Subcutaneous abdominal adipose tissue (tissue), 5 donors: Measurements from ENCODE around the gene CSNK1D.

Experiments used
- H3K27ac ChIP-seq: one replicate; pipeline ENCODE4 v1.7.0; 2013; ENCODE audit warnings: low read depth, mild to moderate bottlenecking, inconsistent platforms, low read length, moderate library complexity
- H3K27me3 ChIP-seq, 5 donors: one replicate each; pipeline ENCODE4 v1.7.0; 2013; ENCODE audit warnings: low read length in 5 of 5, inconsistent platforms in 1 of 5; ENCODE audit not compliant: control insufficient read depth in 5 of 5, insufficient read depth in 4 of 5
- H3K36me3 ChIP-seq, 5 donors: one replicate each; pipeline ENCODE4 v1.7.0; 2013; ENCODE audit warnings: low read length in 5 of 5; ENCODE audit not compliant: control insufficient read depth in 5 of 5, insufficient read depth in 5 of 5
- H3K4me1 ChIP-seq, 5 donors: one replicate each; pipeline ENCODE4 v1.7.0; 2013; ENCODE audit warnings: low read length in 5 of 5, mild to moderate bottlenecking in 3 of 5, moderate library complexity in 1 of 5; ENCODE audit not compliant: control insufficient read depth in 5 of 5, insufficient read depth in 5 of 5
- H3K4me3 ChIP-seq, 5 donors: one replicate each; pipeline ENCODE4 v1.7.0; 2013; ENCODE audit warnings: low read length in 5 of 5, low read depth in 1 of 5
- H3K9ac ChIP-seq, 5 donors: one replicate each; pipeline ENCODE4 v1.7.0; 2013; ENCODE audit warnings: low read length in 5 of 5, mild to moderate bottlenecking in 4 of 5, moderate library complexity in 3 of 5
- H3K9me3 ChIP-seq, 5 donors: one replicate each; pipeline ENCODE4 v1.7.0; 2013; ENCODE audit warnings: low read length in 5 of 5; ENCODE audit not compliant: control insufficient read depth in 5 of 5
- donor health status: healthy.
- donor health status: healthy.
- donor health status: healthy.
- donor health status: healthy.
- donor health status: healthy.

Gene CSNK1D

GRCh38 chr17:82273327-82274133 lies at the start of gene CSNK1D:
CSNK1D (minus strand) TSS chr17:82273700; CDS start chr17:82273381, 319 bp downstream.
- Histone ChIP-seq H3K36me3 (peaks cover 0 to 34% (median 24%) of the 10 kb centered on the region in 5 donors), H3K4me1 (peaks cover 9 to 51% (median 50%) of the 10 kb centered on the region in 5 donors), H3K9ac (peak within 1 kb of the TSS; percentile 71 to 82 (median 75)), H3K27me3 (no peaks in the 10 kb centered on the region), H3K9me3 (no peaks in the 10 kb centered on the region), H3K27ac (peak within 1 kb of the TSS; percentile 90), H3K4me3 (peak within 1 kb of the TSS; percentile 63 to 80 (median 77))

- Histone ChIP-seq H3K36me3 (peaks cover 0 to 11% (median 0%) of the 10 kb centered on the region in 5 donors), H3K4me1 (peaks cover 0 to 3% (median 0%) of the 10 kb centered on the region in 5 donors), H3K9me3 (no peaks in the 10 kb centered on the region), H3K4me3 (no peak overlapping the region), H3K27ac (no peak overlapping the region), H3K27me3 (peaks cover 0 to 7% (median 5%) of the 10 kb centered on the region in 5 donors), H3K9ac (no peak overlapping the region)
These were observed 49.3 kb upstream of the CSNK1D start for GRCh38 chr17:82322526-82323453.

- H3K4me1 ChIP-seq = peaks cover 0 to 3% (median 0%) of the 10 kb centered on the region in 5 donors
These were observed 48.5 kb upstream of the CSNK1D start for GRCh38 chr17:82321947-82322466.

GRCh38 chr17:82320956-82321927 lies 47.7 kb upstream of the CSNK1D start:
- H3K36me3 ChIP-seq = peaks cover 0 to 11% (median 0%) of the 10 kb centered on the region in 5 donors
- H3K4me3 ChIP-seq = no peak overlapping the region
- H3K9me3 ChIP-seq = no peaks in the 10 kb centered on the region
- no peak overlapping the region for H3K9ac ChIP-seq
- H3K27ac ChIP-seq = no peak overlapping the region
- peaks cover 0 to 4% (median 0%) of the 10 kb centered on the region in 5 donors for H3K4me1 ChIP-seq
- H3K27me3 ChIP-seq = peaks cover 0 to 17% (median 15%) of the 10 kb centered on the region in 5 donors

More at GRCh38 chr17:82321947-82322466, 48.5 kb upstream of the CSNK1D start:
- Histone ChIP-seq H3K4me3 (no peak overlapping the region), H3K36me3 (peaks cover 0 to 11% (median 0%) of the 10 kb centered on the region in 5 donors), H3K9ac (no peak overlapping the region), H3K27ac (no peak overlapping the region), H3K9me3 (no peaks in the 10 kb centered on the region), H3K27me3 (peaks cover 0 to 9% (median 7%) of the 10 kb centered on the region in 5 donors)

GRCh38 chr17:82320140-82320840 lies 46.8 kb upstream of the CSNK1D start:
- Histone ChIP-seq H3K36me3 (peaks cover 0 to 8% (median 0%) of the 10 kb centered on the region in 5 donors), H3K27ac (no peak overlapping the region), H3K9me3 (no peaks in the 10 kb centered on the region), H3K4me1 (peaks cover 0 to 13% (median 6%) of the 10 kb centered on the region in 5 donors), H3K4me3 (no peak overlapping the region), H3K27me3 (peaks cover 9 to 26% (median 24%) of the 10 kb centered on the region in 5 donors), H3K9ac (no peak overlapping the region)

- Histone ChIP-seq H3K4me1 (peaks cover 0 to 20% (median 6%) of the 10 kb centered on the region in 5 donors), H3K9me3 (no peaks in the 10 kb centered on the region), H3K27ac (no peak overlapping the region), H3K9ac (no peak overlapping the region), H3K4me3 (no peak overlapping the region), H3K36me3 (peaks cover 0 to 1% (median 0%) of the 10 kb centered on the region in 5 donors), H3K27me3 (peaks cover 10 to 29% (median 27%) of the 10 kb centered on the region in 5 donors)
These were observed 46.1 kb upstream of the CSNK1D start for GRCh38 chr17:82319619-82320062.

GRCh38 chr17:82318772-82319606 lies 45.5 kb upstream of the CSNK1D start:
- peaks cover 0 to 25% (median 6%) of the 10 kb centered on the region in 5 donors for H3K4me1 ChIP-seq
- H3K27me3 ChIP-seq = peaks cover 10 to 36% (median 31%) of the 10 kb centered on the region in 5 donors
- no peak overlapping the region for H3K4me3 ChIP-seq
- no peak overlapping the region for H3K9ac ChIP-seq
- H3K36me3 ChIP-seq = no peaks in the 10 kb centered on the region
- H3K27ac ChIP-seq = no peak overlapping the region
- H3K9me3 ChIP-seq = no peaks in the 10 kb centered on the region

- Histone ChIP-seq H3K4me3 (no peak overlapping the region), H3K27ac (no peak overlapping the region), H3K36me3 (no peaks in the 10 kb centered on the region), H3K27me3 (peaks cover 10 to 41% (median 37%) of the 10 kb centered on the region in 5 donors), H3K9me3 (no peaks in the 10 kb centered on the region), H3K9ac (no peak overlapping the region), H3K4me1 (peaks cover 0 to 25% (median 6%) of the 10 kb centered on the region in 5 donors)
These were observed 44.6 kb upstream of the CSNK1D start for GRCh38 chr17:82318169-82318498.
